GM12878 (cell line): ENCODE results near the gene SNF8. TPM values are rescaled to one million over a fixed set of nuclear protein-coding genes. Genes with fewer than 3 reads are reported as not detected.

Source experiments
- ATAC-seq: fragments of 200-7000 bp; cut with Tn5 transposase; 3 replicates; pipeline ENCODE4 v1.9.1; 2020; ENCODE audit warnings: mild to moderate bottlenecking, moderate library complexity
- BruUV-seq: library from RNA; stranded (reverse); fragments of 400-500 nt; replicated peaks from 2 replicates; lab custom pipeline; 2021; lab: Mats Ljungman, UMichigan
- CTCF ChIA-PET: fragments of 300-600 bp; sonication (Branson Sonifier 250); formaldehyde crosslinking; extraction: SDS; loops from one replicate; lab custom pipeline; 2021; ENCODE audit warnings: inconsistent platforms; lab: Yijun Ruan, JAX
- POLR2A ChIA-PET: fragments of 350-600 bp; formaldehyde crosslinking; extraction: SDS; loops from one replicate; lab custom pipeline; 2021; ENCODE audit warnings: inconsistent platforms; lab: Charles Lee
- RAD21 ChIA-PET: fragments of 300-600 bp; sonication (Branson Sonifier 250); formaldehyde crosslinking; loops from one replicate; lab custom pipeline; 2023; ENCODE audit warnings: antibody characterized with exemption; ENCODE audit not compliant: unreplicated experiment; lab: Charles Lee
- SMC1A ChIA-PET: fragments of 300-600 bp; sonication (Branson Sonifier 250); formaldehyde crosslinking; loops from one replicate; lab custom pipeline; 2023; ENCODE audit not compliant: unreplicated experiment, uncharacterized antibody; lab: Charles Lee
- DNase-seq: peaks from one replicate; pipeline ENCODE4 v3.0.0-alpha.2; 2011; ENCODE audit warnings: low read depth, low spot score
- FAIRE-seq: peaks from 3 replicates; lab custom pipeline; 2011; peaks lifted over from hg19 to GRCh38; lab: Jason Lieb, UNC
- H2AFZ ChIP-seq: 2 replicates; pipeline ENCODE4 v1.6.0; 2011; ENCODE audit warnings: low read depth, low read length, control low read depth; ENCODE audit not compliant: control insufficient read depth
- H3K27ac ChIP-seq: 2 replicates; pipeline ENCODE4 v1.5.1; 2011; ENCODE audit warnings: control low read depth; ENCODE audit not compliant: control insufficient read depth, insufficient read depth
- H3K27me3 ChIP-seq, 2 experiments: replicated peaks in 1 of 2; 2 replicates each; pipeline versions ENCODE4 v1.6.0 to v1.6.1; 2011; ENCODE audit warnings: low read length in 1 of 2; ENCODE audit not compliant: control insufficient read depth in 2 of 2, insufficient read depth in 2 of 2
- H3K36me3 ChIP-seq, 2 experiments: 2 replicates each; pipeline ENCODE4 v1.5.1; 2011; ENCODE audit warnings: low read length in 1 of 2; ENCODE audit not compliant: control insufficient read depth in 2 of 2, insufficient read depth in 2 of 2
- H3K4me1 ChIP-seq: 2 replicates; pipeline ENCODE4 v1.6.1; 2011; ENCODE audit warnings: mild to moderate bottlenecking, low read length, moderate library complexity, mixed read lengths; ENCODE audit not compliant: control insufficient read depth, insufficient read depth
- H3K4me2 ChIP-seq: 2 replicates; pipeline ENCODE4 v1.6.0; 2011; ENCODE audit warnings: control low read depth; ENCODE audit not compliant: control insufficient read depth, insufficient read depth
- H3K4me3 ChIP-seq: fragments of 200-600 bp; sonication (generic); 2 replicates; pipeline ENCODE4 v1.5.1; 2016
- H3K79me2 ChIP-seq: 2 replicates; pipeline ENCODE4 v1.6.0; 2011; ENCODE audit warnings: low read length; ENCODE audit not compliant: control insufficient read depth, insufficient read depth
- H3K9ac ChIP-seq: 2 replicates; pipeline ENCODE4 v1.8.0; 2011; ENCODE audit warnings: low read length, control low read depth, mixed read lengths; ENCODE audit not compliant: control insufficient read depth, insufficient read depth
- H3K9me3 ChIP-seq: replicated peaks from 3 replicates; pipeline ENCODE4 v1.5.1; 2011; ENCODE audit warnings: mild to moderate bottlenecking, low read length; ENCODE audit not compliant: control insufficient read depth, insufficient read depth
- H4K20me1 ChIP-seq: 2 replicates; pipeline ENCODE4 v1.6.0; 2011; ENCODE audit not compliant: control insufficient read depth, insufficient read depth
- CBX5 ChIP-seq: sonication (generic); IDR thresholded peaks from 2 replicates; pipeline ENCODE4 v1.6.1; 2016; ENCODE audit warnings: low read depth, moderate library complexity, mild to moderate bottlenecking, inconsistent platforms
- EED ChIP-seq: sonication (generic); IDR thresholded peaks from 2 replicates; pipeline ENCODE4 v1.6.1; 2016; ENCODE audit warnings: antibody characterized with exemption, low read depth
- KDM1A ChIP-seq: fragments of 200-600 bp; sonication (generic); IDR thresholded peaks from 2 replicates; pipeline ENCODE4 v1.6.1; 2016; ENCODE audit warnings: borderline replicate concordance
- MYC ChIP-seq: IDR thresholded peaks from 2 replicates; pipeline ENCODE4 v1.6.1; 2011; ENCODE audit warnings: mild to moderate bottlenecking, low read length, moderate library complexity, inconsistent platforms; ENCODE audit not compliant: insufficient read depth, insufficient replicate concordance, insufficient read length, severe bottlenecking
- PML ChIP-seq: IDR thresholded peaks from 2 replicates; pipeline ENCODE4 v1.6.1; 2012; ENCODE audit warnings: low read length, inconsistent platforms
- RAD51 ChIP-seq: fragments of 450-650 bp; IDR thresholded peaks from 2 replicates; pipeline ENCODE4 v1.6.1; 2016; ENCODE audit warnings: moderate library complexity, mild to moderate bottlenecking, inconsistent platforms
- WGBS: methylation state at CpG from one replicate; pipeline ENCODE4 v1.1.6; 2016; ENCODE audit warnings: low lambda C conversion rate; ENCODE audit not compliant: insufficient replicate concordance, insufficient coverage; ENCODE audit errors: missing lambda C conversion rate; 5-methylcytosine and 5-hydroxymethylcytosine counted together
- in situ Hi-C: fragments of 300-500 bp; cut with MboI; formaldehyde crosslinking; loops from 9 replicates; pipeline ENCODE4 v1.14.3; 2018; ENCODE audit warnings: mixed read lengths
- intact Hi-C: fragments of 100-400 bp; cut with micrococcal nuclease; formaldehyde crosslinking; loops from one replicate; pipeline ENCODE4 v1.14.2; 2022; ENCODE audit not compliant: unreplicated experiment
- polyA plus RNA-seq, 11 experiments: library from polyadenylated mRNA; depleted of rRNA in 4 of 11; unstranded in 6 of 11; stranded (reverse) in 5 of 11; fragments of >200 nt; fragmentation: Nextera tagmentation in 4 of 11; fragmentation: Illumina TruSeq in 1 of 11; extraction: Ambion mirVana in 4 of 11; extraction: Trizol in 1 of 11; gene quantifications; 1 replicate in 1 of 11; 2 replicates in 10 of 11; pipeline versions ENCODE4 v1.2.1 to v1.2.3, GENCODE V29; 2011 to 2016; ENCODE audit warnings: inconsistent platforms in 2 of 11, missing spikeins in 2 of 11, low read depth in 1 of 11
- total RNA-seq, 4 experiments: library from RNA; depleted of rRNA in 3 of 4; stranded (reverse); fragments of >200 nt in 3 of 4; fragmentation: Illumina TruSeq in 1 of 4; extraction: Trizol in 1 of 4; gene quantifications; 2 replicates each; pipeline versions ENCODE4 v1.2.1 to v1.2.3, GENCODE V29; 2013 to 2021
- TF ChIP-seq, protein P1 (sequence below): fragments of 450-650 bp; IDR thresholded peaks from 2 replicates; pipeline ENCODE4 v1.6.1; 2017; ENCODE audit warnings: mild to moderate bottlenecking, moderate library complexity
- TF ChIP-seq, protein P2 (sequence below): IDR thresholded peaks from 2 replicates; pipeline ENCODE4 v1.6.1; 2011; ENCODE audit warnings: borderline replicate concordance, low read depth, mild to moderate bottlenecking, moderate library complexity, low read length; ENCODE audit not compliant: insufficient read depth, poor library complexity, severe bottlenecking
- TF ChIP-seq, protein P3 (sequence below): fragments of 450-650 bp; IDR thresholded peaks from 2 replicates; pipeline ENCODE4 v1.6.1; 2014; ENCODE audit warnings: mild to moderate bottlenecking

SNF8 gene
- total and polyA plus RNA-seq, 10 of the 15 experiments (the other 5 are each of a cell fraction or from before 2014, with no cell fraction given), result 6.1 to 228 (median 95.6) TPM

DNA sequence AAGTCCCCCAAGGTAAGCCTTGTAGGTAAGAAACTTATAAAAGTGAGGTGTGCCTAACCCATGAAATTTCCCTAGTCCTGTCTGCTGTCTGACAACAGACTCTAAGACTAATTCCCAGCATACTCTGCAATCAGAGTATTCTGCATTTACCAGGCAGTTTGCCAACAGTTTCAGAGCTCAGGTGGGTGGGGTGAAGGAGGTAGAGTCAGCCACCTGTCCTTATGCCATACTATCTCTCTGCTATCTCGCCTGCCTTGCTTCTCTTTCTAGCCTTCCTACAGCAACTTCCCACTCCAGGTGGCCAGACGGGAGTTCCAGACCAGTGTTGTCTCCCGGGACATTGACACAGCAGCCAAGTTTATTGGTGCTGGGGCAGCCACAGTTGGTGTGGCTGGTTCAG lies 49.8 kb downstream of the SNF8 start:
- WGBS, result 60% methylated on average over 3 of the region's 3 CpGs
- Histone ChIP-seq H3K27me3 (no peaks in the 10 kb centered on the region), H3K4me1 (peaks cover 3% of the 10 kb centered on the region; the same call in 1 of the 2 replicates), H2AFZ (no peak overlapping the region), H3K4me3 (no peak overlapping the region), H3K9me3 (no peaks in the 10 kb centered on the region), H3K79me2 (peaks cover 26% of the 10 kb centered on the region), H3K36me3 (peaks cover 9 to 16% of the 10 kb centered on the region in 2 experiments), H3K9ac (no peak overlapping the region), H3K27ac (no peak overlapping the region), H4K20me1 (no peaks in the 10 kb centered on the region), H3K4me2 (no peak overlapping the region; the same call in 1 of the 2 replicates)
- FAIRE-seq (no peak), ATAC-seq (no peak), DNase-seq (no peak)
- POLR2A ChIA-PET, result interaction anchor here (0.8 to 2.0 kb wide), 5 partner anchors 8 to 14 kb away, joined by 3 to 11 read pairs (median 3); partner anchors contain the start of gene UBE2Z
- SMC1A ChIA-PET, result interaction anchor here (0.7 to 3.6 kb wide), 6 partner anchors 10 to 135 kb away, joined by 3 to 29 read pairs (median 6); partner anchors contain the start of gene UBE2Z
- in situ Hi-C loops (no loop called here), intact Hi-C loops (loop anchor here (10.0 kb wide), 1 partner anchor 300 kb away; no protein-coding TSS in a partner anchor)
- no peak for TF ChIP-seq EED
- no peak for TF ChIP-seq PML
- TF ChIP-seq RAD51, result no peak
- no peak for TF ChIP-seq MYC
- TF ChIP-seq, protein P1, sequence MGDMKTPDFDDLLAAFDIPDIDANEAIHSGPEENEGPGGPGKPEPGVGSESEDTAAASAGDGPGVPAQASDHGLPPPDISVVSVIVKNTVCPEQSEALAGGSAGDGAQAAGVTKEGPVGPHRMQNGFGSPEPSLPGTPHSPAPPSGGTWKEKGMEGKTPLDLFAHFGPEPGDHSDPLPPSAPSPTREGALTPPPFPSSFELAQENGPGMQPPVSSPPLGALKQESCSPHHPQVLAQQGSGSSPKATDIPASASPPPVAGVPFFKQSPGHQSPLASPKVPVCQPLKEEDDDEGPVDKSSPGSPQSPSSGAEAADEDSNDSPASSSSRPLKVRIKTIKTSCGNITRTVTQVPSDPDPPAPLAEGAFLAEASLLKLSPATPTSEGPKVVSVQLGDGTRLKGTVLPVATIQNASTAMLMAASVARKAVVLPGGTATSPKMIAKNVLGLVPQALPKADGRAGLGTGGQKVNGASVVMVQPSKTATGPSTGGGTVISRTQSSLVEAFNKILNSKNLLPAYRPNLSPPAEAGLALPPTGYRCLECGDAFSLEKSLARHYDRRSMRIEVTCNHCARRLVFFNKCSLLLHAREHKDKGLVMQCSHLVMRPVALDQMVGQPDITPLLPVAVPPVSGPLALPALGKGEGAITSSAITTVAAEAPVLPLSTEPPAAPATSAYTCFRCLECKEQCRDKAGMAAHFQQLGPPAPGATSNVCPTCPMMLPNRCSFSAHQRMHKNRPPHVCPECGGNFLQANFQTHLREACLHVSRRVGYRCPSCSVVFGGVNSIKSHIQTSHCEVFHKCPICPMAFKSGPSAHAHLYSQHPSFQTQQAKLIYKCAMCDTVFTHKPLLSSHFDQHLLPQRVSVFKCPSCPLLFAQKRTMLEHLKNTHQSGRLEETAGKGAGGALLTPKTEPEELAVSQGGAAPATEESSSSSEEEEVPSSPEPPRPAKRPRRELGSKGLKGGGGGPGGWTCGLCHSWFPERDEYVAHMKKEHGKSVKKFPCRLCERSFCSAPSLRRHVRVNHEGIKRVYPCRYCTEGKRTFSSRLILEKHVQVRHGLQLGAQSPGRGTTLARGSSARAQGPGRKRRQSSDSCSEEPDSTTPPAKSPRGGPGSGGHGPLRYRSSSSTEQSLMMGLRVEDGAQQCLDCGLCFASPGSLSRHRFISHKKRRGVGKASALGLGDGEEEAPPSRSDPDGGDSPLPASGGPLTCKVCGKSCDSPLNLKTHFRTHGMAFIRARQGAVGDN, result no peak
- TF ChIP-seq, protein P2, sequence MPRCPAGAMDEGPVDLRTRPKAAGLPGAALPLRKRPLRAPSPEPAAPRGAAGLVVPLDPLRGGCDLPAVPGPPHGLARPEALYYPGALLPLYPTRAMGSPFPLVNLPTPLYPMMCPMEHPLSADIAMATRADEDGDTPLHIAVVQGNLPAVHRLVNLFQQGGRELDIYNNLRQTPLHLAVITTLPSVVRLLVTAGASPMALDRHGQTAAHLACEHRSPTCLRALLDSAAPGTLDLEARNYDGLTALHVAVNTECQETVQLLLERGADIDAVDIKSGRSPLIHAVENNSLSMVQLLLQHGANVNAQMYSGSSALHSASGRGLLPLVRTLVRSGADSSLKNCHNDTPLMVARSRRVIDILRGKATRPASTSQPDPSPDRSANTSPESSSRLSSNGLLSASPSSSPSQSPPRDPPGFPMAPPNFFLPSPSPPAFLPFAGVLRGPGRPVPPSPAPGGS, result no peak
- TF ChIP-seq, protein P3, sequence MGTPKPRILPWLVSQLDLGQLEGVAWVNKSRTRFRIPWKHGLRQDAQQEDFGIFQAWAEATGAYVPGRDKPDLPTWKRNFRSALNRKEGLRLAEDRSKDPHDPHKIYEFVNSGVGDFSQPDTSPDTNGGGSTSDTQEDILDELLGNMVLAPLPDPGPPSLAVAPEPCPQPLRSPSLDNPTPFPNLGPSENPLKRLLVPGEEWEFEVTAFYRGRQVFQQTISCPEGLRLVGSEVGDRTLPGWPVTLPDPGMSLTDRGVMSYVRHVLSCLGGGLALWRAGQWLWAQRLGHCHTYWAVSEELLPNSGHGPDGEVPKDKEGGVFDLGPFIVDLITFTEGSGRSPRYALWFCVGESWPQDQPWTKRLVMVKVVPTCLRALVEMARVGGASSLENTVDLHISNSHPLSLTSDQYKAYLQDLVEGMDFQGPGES, result no peak
- TF ChIP-seq KDM1A, result no peak
- no peak for TF ChIP-seq CBX5
- RAD21 ChIA-PET, result interaction anchor here (0.9 to 3.5 kb wide), 3 partner anchors 14 to 20 kb away, joined by 3 to 34 read pairs (median 4); partner anchors contain the start of gene UBE2Z
- CTCF ChIA-PET, result interaction anchor here (0.7 to 3.9 kb wide), 8 partner anchors 8 to 216 kb away, joined by 3 to 23 read pairs (median 4); partner anchors contain the start of gene UBE2Z
- no TSS peak for BruUV-seq
